Neural cell (in vitro differentiated cells): ENCODE data around the gene SCFD1. TPM values are rescaled to one million over a fixed set of nuclear protein-coding genes. Genes with fewer than 3 reads are reported as not detected.

Experiments used
- H2AFZ ChIP-seq: fragments of 200-600, 300-800 bp; sonication (generic), shearing (Covaris generic); 2 replicates; pipeline ENCODE4 v1.6.0; 2014; ENCODE audit warnings: low read depth, mild to moderate bottlenecking, antibody characterized with exemption, low read length, moderate library complexity
- H3F3A ChIP-seq: fragments of 200-600 bp; shearing (Covaris generic); 2 replicates; pipeline ENCODE4 v1.6.1; 2016; ENCODE audit warnings: mild to moderate bottlenecking, moderate library complexity, mixed read lengths, antibody characterized with exemption, low read length; ENCODE audit not compliant: insufficient read depth, poor library complexity, severe bottlenecking
- H3K27ac ChIP-seq: fragments of 200-600, 300-800 bp; sonication (generic), shearing (Covaris generic); 2 replicates; pipeline ENCODE4 v1.5.1; 2014; ENCODE audit warnings: mild to moderate bottlenecking, low read length, moderate library complexity
- H3K27me3 ChIP-seq: fragments of 300-800, 200-600 bp; sonication (generic), shearing (Covaris generic); 2 replicates; pipeline ENCODE4 v1.6.0; 2014; ENCODE audit warnings: mild to moderate bottlenecking, low read depth, low read length, moderate library complexity; ENCODE audit not compliant: insufficient read depth
- H3K36me3 ChIP-seq: fragments of 300-800, 200-600 bp; sonication (generic), shearing (Covaris generic); 2 replicates; pipeline ENCODE4 v1.5.1; 2014; ENCODE audit warnings: mild to moderate bottlenecking, antibody characterized with exemption, low read length, moderate library complexity; ENCODE audit not compliant: insufficient read depth
- H3K4me2 ChIP-seq: fragments of 300-800, 200-600 bp; sonication (generic), shearing (Covaris generic); 2 replicates; pipeline ENCODE4 v1.6.0; 2014; ENCODE audit warnings: mild to moderate bottlenecking, low read length
- H3K4me3 ChIP-seq: fragments of 300-800, 200-600 bp; sonication (generic), shearing (Covaris generic); 2 replicates; pipeline ENCODE4 v1.5.1; 2014; ENCODE audit warnings: mild to moderate bottlenecking, low read length, moderate library complexity
- H3K79me2 ChIP-seq: fragments of 200-600 bp; shearing (Covaris generic); replicated peaks from 2 replicates; pipeline ENCODE4 v1.6.0; 2014; ENCODE audit warnings: mild to moderate bottlenecking, low read length, moderate library complexity; ENCODE audit not compliant: insufficient read depth
- H3K9ac ChIP-seq: fragments of 300-800, 200-600 bp; sonication (generic), shearing (Covaris generic); 2 replicates; pipeline ENCODE4 v1.6.1; 2016; ENCODE audit warnings: mild to moderate bottlenecking, low read length, mixed read lengths
- H3K9me2 ChIP-seq: fragments of 200-600 bp; shearing (Covaris generic); 2 replicates; pipeline ENCODE4 v1.6.1; 2016; ENCODE audit warnings: mild to moderate bottlenecking, low read length, mixed read lengths; ENCODE audit not compliant: insufficient read depth
- H3K9me3 ChIP-seq: fragments of 200-600, 300-800 bp; sonication (generic), shearing (Covaris generic); 2 replicates; pipeline ENCODE4 v1.6.1; 2016; ENCODE audit warnings: mild to moderate bottlenecking, mixed run types, low read length, moderate library complexity, mixed read lengths
- H4K20me1 ChIP-seq: fragments of 200-600 bp; shearing (Covaris generic); 2 replicates; pipeline ENCODE4 v1.6.1; 2016; ENCODE audit warnings: mild to moderate bottlenecking, mixed run types; ENCODE audit not compliant: insufficient read depth
- EP300 ChIP-seq: fragments of 450-650 bp; conservative IDR thresholded peaks from 2 replicates; pipeline ENCODE4 v1.6.1; 2014; ENCODE audit warnings: antibody characterized with exemption, mild to moderate bottlenecking, moderate library complexity; ENCODE audit not compliant: poor library complexity, severe bottlenecking
- EZH2 ChIP-seq: fragments of 200-600, 300-800 bp; shearing (Covaris generic), sonication (generic); IDR thresholded peaks from 2 replicates; pipeline ENCODE4 v1.6.1; 2014; ENCODE audit warnings: antibody characterized with exemption, low read length, borderline replicate concordance, mild to moderate bottlenecking; ENCODE audit not compliant: insufficient read depth, poor library complexity, severe bottlenecking
- MXI1 ChIP-seq: fragments of 450-650 bp; conservative IDR thresholded peaks from 2 replicates; pipeline ENCODE4 v1.6.1; 2014; ENCODE audit warnings: antibody characterized with exemption, mild to moderate bottlenecking; ENCODE audit not compliant: poor library complexity, severe bottlenecking
- POLR2AphosphoS5 ChIP-seq: IDR thresholded peaks from 2 replicates; pipeline ENCODE4 v1.6.1; 2012
- RAD21 ChIP-seq: fragments of 450-650 bp; conservative IDR thresholded peaks from 2 replicates; pipeline ENCODE4 v1.6.1; 2014; ENCODE audit warnings: antibody characterized with exemption, mild to moderate bottlenecking, moderate library complexity
- SMC3 ChIP-seq: fragments of 450-650 bp; conservative IDR thresholded peaks from 2 replicates; pipeline ENCODE4 v1.6.1; 2014; ENCODE audit warnings: antibody characterized with exemption, mild to moderate bottlenecking, moderate library complexity; ENCODE audit not compliant: poor library complexity
- TAF1 ChIP-seq: IDR thresholded peaks from 2 replicates; pipeline ENCODE4 v1.6.1; 2012; ENCODE audit warnings: low read depth
- polyA plus RNA-seq: library from polyadenylated mRNA; depleted of rRNA; stranded (reverse); fragments of >200 nt; gene quantifications from 2 replicates; pipeline ENCODE4 v1.2.3, GENCODE V29; 2014
- TF ChIP-seq, protein P1 (sequence below): fragments of 450-650 bp; IDR thresholded peaks from 2 replicates; pipeline ENCODE4 v1.5.1; 2014; ENCODE audit warnings: antibody characterized with exemption, mild to moderate bottlenecking, moderate library complexity; ENCODE audit not compliant: poor library complexity, severe bottlenecking
- TF ChIP-seq, protein P2 (sequence below): IDR thresholded peaks from 2 replicates; pipeline ENCODE4 v1.6.1; 2012; ENCODE audit warnings: borderline replicate concordance

SCFD1 gene
- polyA plus RNA-seq, 1 donor from 2014 or later = 99.4 TPM

DNA sequence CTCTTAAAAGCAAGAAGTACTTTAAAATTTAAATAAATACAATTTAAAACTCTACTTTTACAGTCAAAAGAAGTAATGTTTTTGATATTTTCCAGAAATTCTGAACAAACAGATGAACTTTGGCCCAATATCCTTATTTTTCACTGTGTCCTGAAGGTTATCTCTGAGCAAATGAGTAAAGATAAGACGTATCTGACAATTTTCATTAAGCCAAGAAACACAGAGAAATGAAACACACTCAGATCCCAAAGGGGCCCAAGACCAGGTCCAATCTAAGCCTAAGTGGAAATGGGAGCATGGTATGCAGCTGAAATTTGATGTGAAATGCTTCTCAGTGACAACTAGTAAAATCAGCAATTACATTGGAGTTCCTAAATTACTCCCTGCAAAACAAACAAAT is 146.7 kb downstream of the SCFD1 start:
- no peaks in the 10 kb centered on the region for H3F3A ChIP-seq
- no peaks in the 10 kb centered on the region for H4K20me1 ChIP-seq
- H3K79me2 ChIP-seq = no peaks in the 10 kb centered on the region
- TF ChIP-seq EZH2 = no peak
- no peaks in the 10 kb centered on the region for H3K27me3 ChIP-seq
- H3K9ac ChIP-seq = no peak overlapping the region
- no peak overlapping the region for H3K27ac ChIP-seq
- no peak overlapping the region for H3K4me2 ChIP-seq
- no peak overlapping the region for H3K4me3 ChIP-seq
- no peaks in the 10 kb centered on the region for H3K36me3 ChIP-seq
- H2AFZ ChIP-seq = no peak overlapping the region
- peaks cover under 1% of the 10 kb centered on the region for H3K9me3 ChIP-seq
- no peaks in the 10 kb centered on the region for H3K9me2 ChIP-seq

- Histone ChIP-seq H3K4me3 (no peak overlapping the region), H3K9ac (no peak overlapping the region), H3K9me3 (no peaks in the 10 kb centered on the region), H3K27ac (no peak overlapping the region), H2AFZ (no peak overlapping the region), H3F3A (no peaks in the 10 kb centered on the region), H4K20me1 (no peaks in the 10 kb centered on the region), H3K79me2 (no peaks in the 10 kb centered on the region), H3K4me2 (no peak overlapping the region), H3K27me3 (no peaks in the 10 kb centered on the region), H3K36me3 (no peaks in the 10 kb centered on the region), H3K9me2 (no peaks in the 10 kb centered on the region)
- TF ChIP-seq, protein P1, sequence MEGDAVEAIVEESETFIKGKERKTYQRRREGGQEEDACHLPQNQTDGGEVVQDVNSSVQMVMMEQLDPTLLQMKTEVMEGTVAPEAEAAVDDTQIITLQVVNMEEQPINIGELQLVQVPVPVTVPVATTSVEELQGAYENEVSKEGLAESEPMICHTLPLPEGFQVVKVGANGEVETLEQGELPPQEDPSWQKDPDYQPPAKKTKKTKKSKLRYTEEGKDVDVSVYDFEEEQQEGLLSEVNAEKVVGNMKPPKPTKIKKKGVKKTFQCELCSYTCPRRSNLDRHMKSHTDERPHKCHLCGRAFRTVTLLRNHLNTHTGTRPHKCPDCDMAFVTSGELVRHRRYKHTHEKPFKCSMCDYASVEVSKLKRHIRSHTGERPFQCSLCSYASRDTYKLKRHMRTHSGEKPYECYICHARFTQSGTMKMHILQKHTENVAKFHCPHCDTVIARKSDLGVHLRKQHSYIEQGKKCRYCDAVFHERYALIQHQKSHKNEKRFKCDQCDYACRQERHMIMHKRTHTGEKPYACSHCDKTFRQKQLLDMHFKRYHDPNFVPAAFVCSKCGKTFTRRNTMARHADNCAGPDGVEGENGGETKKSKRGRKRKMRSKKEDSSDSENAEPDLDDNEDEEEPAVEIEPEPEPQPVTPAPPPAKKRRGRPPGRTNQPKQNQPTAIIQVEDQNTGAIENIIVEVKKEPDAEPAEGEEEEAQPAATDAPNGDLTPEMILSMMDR = no peak
- TF ChIP-seq EZH2 (no peak), RAD21 (no peak), TAF1 (no peak), MXI1 (no peak), SMC3 (no peak), POLR2AphosphoS5 (no peak), EP300 (no peak)
Observed at GRCh38 chr14:30770376-30770775, 148.3 kb downstream of the SCFD1 start.

- Histone ChIP-seq H3K4me3 (no peak overlapping the region), H3K27ac (no peak overlapping the region), H3K27me3 (no peaks in the 10 kb centered on the region), H3K36me3 (no peaks in the 10 kb centered on the region), H2AFZ (no peak overlapping the region), H3K9me3 (no peaks in the 10 kb centered on the region), H3K4me2 (no peak overlapping the region), H3K9ac (no peak overlapping the region), H3K9me2 (no peaks in the 10 kb centered on the region), H3F3A (no peaks in the 10 kb centered on the region), H3K79me2 (no peaks in the 10 kb centered on the region), H4K20me1 (no peaks in the 10 kb centered on the region)
- TF ChIP-seq TAF1 (no peak), EZH2 (no peak), MXI1 (no peak), SMC3 (no peak), EP300 (no peak), POLR2AphosphoS5 (no peak), RAD21 (no peak)
- TF ChIP-seq, protein P2, sequence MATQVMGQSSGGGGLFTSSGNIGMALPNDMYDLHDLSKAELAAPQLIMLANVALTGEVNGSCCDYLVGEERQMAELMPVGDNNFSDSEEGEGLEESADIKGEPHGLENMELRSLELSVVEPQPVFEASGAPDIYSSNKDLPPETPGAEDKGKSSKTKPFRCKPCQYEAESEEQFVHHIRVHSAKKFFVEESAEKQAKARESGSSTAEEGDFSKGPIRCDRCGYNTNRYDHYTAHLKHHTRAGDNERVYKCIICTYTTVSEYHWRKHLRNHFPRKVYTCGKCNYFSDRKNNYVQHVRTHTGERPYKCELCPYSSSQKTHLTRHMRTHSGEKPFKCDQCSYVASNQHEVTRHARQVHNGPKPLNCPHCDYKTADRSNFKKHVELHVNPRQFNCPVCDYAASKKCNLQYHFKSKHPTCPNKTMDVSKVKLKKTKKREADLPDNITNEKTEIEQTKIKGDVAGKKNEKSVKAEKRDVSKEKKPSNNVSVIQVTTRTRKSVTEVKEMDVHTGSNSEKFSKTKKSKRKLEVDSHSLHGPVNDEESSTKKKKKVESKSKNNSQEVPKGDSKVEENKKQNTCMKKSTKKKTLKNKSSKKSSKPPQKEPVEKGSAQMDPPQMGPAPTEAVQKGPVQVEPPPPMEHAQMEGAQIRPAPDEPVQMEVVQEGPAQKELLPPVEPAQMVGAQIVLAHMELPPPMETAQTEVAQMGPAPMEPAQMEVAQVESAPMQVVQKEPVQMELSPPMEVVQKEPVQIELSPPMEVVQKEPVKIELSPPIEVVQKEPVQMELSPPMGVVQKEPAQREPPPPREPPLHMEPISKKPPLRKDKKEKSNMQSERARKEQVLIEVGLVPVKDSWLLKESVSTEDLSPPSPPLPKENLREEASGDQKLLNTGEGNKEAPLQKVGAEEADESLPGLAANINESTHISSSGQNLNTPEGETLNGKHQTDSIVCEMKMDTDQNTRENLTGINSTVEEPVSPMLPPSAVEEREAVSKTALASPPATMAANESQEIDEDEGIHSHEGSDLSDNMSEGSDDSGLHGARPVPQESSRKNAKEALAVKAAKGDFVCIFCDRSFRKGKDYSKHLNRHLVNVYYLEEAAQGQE = no peak
- TF ChIP-seq, protein P1 = no peak
Observed at GRCh38 chr14:30771595-30771994, 149.5 kb downstream of the SCFD1 start.
